ENCODE results near the gene GPALPP1. TPM values are rescaled to one million over a fixed set of nuclear protein-coding genes. Genes with fewer than 3 reads are reported as not detected.

Gene GPALPP1
- total RNA-seq, 1 donor from 2014 or later: 20.9 TPM

GRCh38 chr13:44969551-44970484 lies 19.5 kb upstream of the GPALPP1 start:
- Histone ChIP-seq H3K4me3 (no peak overlapping the region), H3K27me3 (no peaks in the 10 kb centered on the region), H3K36me3 (peaks cover 0 to 7% of the 10 kb centered on the region in 2 donors), H3K9me3 (no peaks in the 10 kb centered on the region), H3K27ac (peak overlapping the region; percentile 45), H3K4me1 (peaks cover 4% of the 10 kb centered on the region)
- TF ChIP-seq POLR2A (IDR thresholded peaks at IDR 0.05) (no peak), POLR2AphosphoS5 (IDR thresholded peaks at IDR 0.05; ENCODE audit: insufficient read depth in 1 of 2, low read depth in 1 of 2) (peak in 1 of 2 donors; percentile 60), CTCF (IDR thresholded peaks at IDR 0.05) (peak; percentile 72 to 85 (median 82))
- no peak for DNase-seq (ENCODE audit: extremely low spot score in 2 of 2)
- intact Hi-C loops (cut with DNase I): loop anchor here (5.0 to 10.0 kb wide), 2 partner anchors 48 to 485 kb away; no protein-coding TSS in a partner anchor

GRCh38 chr13:44971656-44972595 lies 17.4 kb upstream of the GPALPP1 start:
- TF ChIP-seq POLR2AphosphoS5 (IDR thresholded peaks at IDR 0.05; ENCODE audit: insufficient read depth in 1 of 2, low read depth in 1 of 2) (no peak), CTCF (IDR thresholded peaks at IDR 0.05) (no peak), POLR2A (IDR thresholded peaks at IDR 0.05) (no peak)
- Histone ChIP-seq H3K9me3 (no peaks in the 10 kb centered on the region), H3K27me3 (no peaks in the 10 kb centered on the region), H3K27ac (no peak overlapping the region), H3K4me3 (no peak overlapping the region), H3K4me1 (peaks cover 4% of the 10 kb centered on the region), H3K36me3 (peaks cover 0 to 5% of the 10 kb centered on the region in 2 donors)
- no peak for DNase-seq (ENCODE audit: extremely low spot score in 2 of 2)
- intact Hi-C loops (cut with DNase I): no loop called here

GRCh38 chr13:44972956-44973581 lies 16.3 kb upstream of the GPALPP1 start:
- intact Hi-C loops (cut with DNase I): no loop called here

More at GRCh38 chr13:44972956-44973581, 16.3 kb upstream of the GPALPP1 start:
- no peak for TF ChIP-seq POLR2A (IDR thresholded peaks at IDR 0.05)
- TF ChIP-seq CTCF (IDR thresholded peaks at IDR 0.05): peak in 1 of 3 experiments; percentile 22
- Histone ChIP-seq H3K4me3 (no peak overlapping the region), H3K27ac (no peak overlapping the region), H3K36me3 (peaks cover 0 to 16% of the 10 kb centered on the region in 2 donors), H3K9me3 (no peaks in the 10 kb centered on the region), H3K4me1 (no peaks in the 10 kb centered on the region), H3K27me3 (no peaks in the 10 kb centered on the region)
- DNase-seq (ENCODE audit: extremely low spot score in 2 of 2): no peak
